CD4-positive, CD25-positive, alpha-beta regulatory T cell (primary cell): Measurements from ENCODE around the gene GALNT13. TPM values are rescaled to one million over a fixed set of nuclear protein-coding genes. Genes with fewer than 3 reads are reported as not detected.
"Not testable (repeated sequence)": the region's sequence is repeated elsewhere in the genome, so short reads cannot be mapped to it uniquely, and the experiment has no call there.

Experiments used
- ATAC-seq, 2 donors: fragments of 150-1000 bp; cut with Tn5 transposase; one replicate each; pipeline ENCODE4 v1.10.0; 2021; ENCODE audit warnings: low read depth in 2 of 2, moderate number of reproducible peaks in 2 of 2, moderate library complexity in 1 of 2
- DNase-seq, 3 donors: peaks; one replicate each; pipeline versions ENCODE4 v3.0.0 to v3.0.0-alpha.2; 2012 to 2022; ENCODE audit warnings: mixed read lengths in 1 of 3
- H3K27ac ChIP-seq: one replicate; pipeline ENCODE4 v1.7.0; 2013; ENCODE audit warnings: mild to moderate bottlenecking, low read length; ENCODE audit not compliant: insufficient read depth, poor library complexity, severe bottlenecking
- H3K27me3 ChIP-seq: one replicate; pipeline ENCODE4 v1.7.0; 2013; ENCODE audit warnings: low read length; ENCODE audit not compliant: control insufficient read depth, insufficient read depth
- H3K36me3 ChIP-seq: one replicate; pipeline ENCODE4 v1.7.0; 2013; ENCODE audit warnings: mild to moderate bottlenecking, low read length, moderate library complexity; ENCODE audit not compliant: control insufficient read depth, insufficient read depth
- H3K4me1 ChIP-seq: 2 replicates; pipeline ENCODE4 v1.7.0; 2013; ENCODE audit warnings: mild to moderate bottlenecking, low read length; ENCODE audit not compliant: insufficient read depth, control insufficient read depth, poor library complexity, severe bottlenecking
- H3K4me3 ChIP-seq: one replicate; pipeline ENCODE4 v1.7.0; 2013; ENCODE audit warnings: low read depth, mild to moderate bottlenecking, low read length, moderate library complexity
- H3K9me3 ChIP-seq, 2 experiments: 1 replicate in 1 of 2; 2 replicates in 1 of 2; pipeline ENCODE4 v1.7.0; 2013; ENCODE audit warnings: low read length in 2 of 2, mild to moderate bottlenecking in 1 of 2, moderate library complexity in 1 of 2; ENCODE audit not compliant: control insufficient read depth in 2 of 2
- H3K27ac Mint-ChIP-seq, 3 donors: one replicate each; pipeline ENCODE4 v1.8.0; 2020 to 2022; ENCODE audit warnings: mild to moderate bottlenecking in 3 of 3, mixed read lengths in 3 of 3, moderate library complexity in 2 of 3
- H3K27me3 Mint-ChIP-seq: one replicate; pipeline ENCODE4 v1.8.0; 2022; ENCODE audit warnings: mild to moderate bottlenecking, mixed read lengths
- H3K36me3 Mint-ChIP-seq: one replicate; pipeline ENCODE4 v1.8.0; 2020; ENCODE audit warnings: mixed read lengths
- H3K4me1 Mint-ChIP-seq, 4 donors: one replicate each; pipeline ENCODE4 v1.8.0; 2020 to 2022; ENCODE audit warnings: mixed read lengths in 4 of 4, mild to moderate bottlenecking in 1 of 4
- H3K4me3 Mint-ChIP-seq, 4 donors: one replicate each; pipeline ENCODE4 v1.8.0; 2020 to 2022; ENCODE audit warnings: mild to moderate bottlenecking in 4 of 4, mixed read lengths in 4 of 4, moderate library complexity in 3 of 4
- H3K9me3 Mint-ChIP-seq, 7 donors: one replicate each; pipeline ENCODE4 v1.8.0; 2020 to 2022; ENCODE audit warnings: mixed read lengths in 7 of 7, mild to moderate bottlenecking in 3 of 7, moderate library complexity in 2 of 7
- polyA plus RNA-seq, 4 donors: library from polyadenylated mRNA; unstranded; fragments of 300-500 nt; fragmentation: Illumina TruSeq; gene quantifications; one replicate each; pipeline ENCODE4 v1.2.3, GENCODE V29; 2021
- total RNA-seq: library from RNA; stranded (reverse); gene quantifications from one replicate; pipeline ENCODE4 v1.2.3, GENCODE V29; 2022

The GALNT13 gene
- total and polyA plus RNA-seq, 5 donors from 2014 or later, result 0.09 TPM; not detected in 4

DNA sequence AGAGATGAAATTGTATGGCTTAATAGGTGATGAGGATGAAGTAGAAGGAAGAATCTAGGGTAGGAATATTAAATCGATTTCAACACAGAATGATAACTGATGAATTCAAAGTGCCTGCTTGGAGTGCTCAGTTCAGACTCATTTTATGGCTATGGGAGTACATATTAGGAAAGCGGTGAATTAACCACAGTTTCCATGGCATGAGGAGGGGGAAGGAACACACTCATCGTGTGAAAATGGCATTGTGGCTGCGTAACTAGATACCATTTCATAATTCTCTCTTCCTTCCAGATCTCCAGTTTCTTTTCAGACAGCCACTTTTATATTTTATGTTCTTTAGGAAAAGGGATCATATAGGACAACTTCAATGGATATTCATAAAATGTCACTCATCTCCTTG lies 594.5 kb downstream of the GALNT13 start:
- H3K4me1 Mint-ChIP-seq, result no peaks in the 10 kb centered on the region
- H3K4me1 ChIP-seq, result no peaks in the 10 kb centered on the region
- no peak overlapping the region for H3K27ac ChIP-seq
- DNase-seq (no peak), ATAC-seq (no peak)
- no peaks in the 10 kb centered on the region for H3K27me3 ChIP-seq
- no peak overlapping the region for H3K4me3 ChIP-seq
- no peak overlapping the region for H3K27ac Mint-ChIP-seq
- peaks cover 3 to 12% (median 8%) of the 10 kb centered on the region in 7 donors for H3K9me3 Mint-ChIP-seq
- H3K4me3 Mint-ChIP-seq, result no peak overlapping the region
- H3K36me3 Mint-ChIP-seq, result no peaks in the 10 kb centered on the region
- no peaks in the 10 kb centered on the region for H3K36me3 ChIP-seq
- no peaks in the 10 kb centered on the region for H3K27me3 Mint-ChIP-seq
- H3K9me3 ChIP-seq, result no peaks in the 10 kb centered on the region

DNA sequence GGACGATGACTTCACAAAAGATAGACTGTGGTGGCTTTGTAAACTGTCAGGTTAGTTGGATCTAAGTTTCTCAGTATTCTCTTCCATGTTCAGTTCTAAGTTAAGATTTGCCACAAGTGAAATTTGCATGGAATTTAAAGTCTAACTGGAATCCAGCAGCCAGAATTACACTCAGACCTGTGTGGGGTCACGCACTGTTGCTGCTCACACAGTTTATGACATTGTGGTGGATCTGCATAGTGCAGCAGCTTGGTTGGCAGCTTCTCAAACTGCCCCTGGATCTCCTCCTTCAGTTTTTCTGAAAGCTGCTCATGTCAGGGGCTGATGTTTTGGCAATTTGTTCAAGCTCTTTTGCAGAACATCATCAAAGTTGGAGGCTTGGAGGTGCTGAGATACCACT lies 598.7 kb downstream of the GALNT13 start:
- DNase-seq (no peak), ATAC-seq (no peak)
- H3K9me3 ChIP-seq, result no peaks in the 10 kb centered on the region
- no peak overlapping the region for H3K27ac Mint-ChIP-seq
- H3K27me3 ChIP-seq, result no peaks in the 10 kb centered on the region
- no peaks in the 10 kb centered on the region for H3K4me1 Mint-ChIP-seq
- no peak overlapping the region for H3K4me3 Mint-ChIP-seq
- no peaks in the 10 kb centered on the region for H3K4me1 ChIP-seq
- H3K9me3 Mint-ChIP-seq, result peaks cover 3 to 8% (median 6%) of the 10 kb centered on the region in 7 donors
- no peak overlapping the region for H3K27ac ChIP-seq
- H3K4me3 ChIP-seq, result no peak overlapping the region
- no peaks in the 10 kb centered on the region for H3K36me3 Mint-ChIP-seq
- no peaks in the 10 kb centered on the region for H3K27me3 Mint-ChIP-seq
- H3K36me3 ChIP-seq, result no peaks in the 10 kb centered on the region

GRCh38 chr2:154471492-154471891 lies 599.8 kb downstream of the GALNT13 start:
- H3K36me3 ChIP-seq, H3K27me3 ChIP-seq, H3K4me1 ChIP-seq, H3K27me3 Mint-ChIP-seq, ATAC-seq, H3K36me3 Mint-ChIP-seq, DNase-seq, H3K27ac ChIP-seq, H3K4me3 Mint-ChIP-seq, H3K4me1 Mint-ChIP-seq, H3K27ac Mint-ChIP-seq, H3K9me3 ChIP-seq, H3K9me3 Mint-ChIP-seq, H3K4me3 ChIP-seq: not testable (repeated sequence)

- Histone ChIP-seq H3K4me1 (no peaks in the 10 kb centered on the region), H3K4me3 (no peak overlapping the region), H3K36me3 (no peaks in the 10 kb centered on the region), H3K27me3 (no peaks in the 10 kb centered on the region), H3K27ac (no peak overlapping the region), H3K9me3 (no peaks in the 10 kb centered on the region)
- Mint-ChIP-seq H3K9me3 (peaks cover 0 to 7% (median 6%) of the 10 kb centered on the region in 7 donors), H3K27ac (no peak overlapping the region), H3K4me1 (no peaks in the 10 kb centered on the region), H3K4me3 (no peak overlapping the region), H3K36me3 (no peaks in the 10 kb centered on the region), H3K27me3 (no peaks in the 10 kb centered on the region)
- DNase-seq (no peak), ATAC-seq (no peak)
Measured at GRCh38 chr2:154477319-154477718, 605.6 kb downstream of the GALNT13 start.

GRCh38 chr2:154480521-154480920 lies 608.8 kb downstream of the GALNT13 start:
- no peaks in the 10 kb centered on the region for H3K36me3 ChIP-seq
- no peaks in the 10 kb centered on the region for H3K9me3 ChIP-seq
- Mint-ChIP-seq H3K27ac (no peak overlapping the region), H3K4me3 (no peak overlapping the region), H3K27me3 (no peaks in the 10 kb centered on the region), H3K9me3 (peaks cover 0 to 7% (median 6%) of the 10 kb centered on the region in 7 donors), H3K4me1 (no peaks in the 10 kb centered on the region), H3K36me3 (no peaks in the 10 kb centered on the region)
- DNase-seq, result no peak
- H3K27ac ChIP-seq, result no peak overlapping the region
- H3K4me1 ChIP-seq, result no peaks in the 10 kb centered on the region
- ATAC-seq, result no peak
- H3K27me3 ChIP-seq, result no peaks in the 10 kb centered on the region
- H3K4me3 ChIP-seq, result no peak overlapping the region

- no peak overlapping the region for H3K27ac ChIP-seq
- no peak for DNase-seq
- no peaks in the 10 kb centered on the region for H3K4me1 ChIP-seq
- H3K36me3 Mint-ChIP-seq, result no peaks in the 10 kb centered on the region
- H3K4me3 ChIP-seq, result no peak overlapping the region
- H3K4me1 Mint-ChIP-seq, result no peaks in the 10 kb centered on the region
- ATAC-seq, result no peak
- no peak overlapping the region for H3K27ac Mint-ChIP-seq
- no peaks in the 10 kb centered on the region for H3K27me3 Mint-ChIP-seq
- H3K9me3 Mint-ChIP-seq, result peaks cover 0 to 7% (median 6%) of the 10 kb centered on the region in 7 donors
- no peak overlapping the region for H3K4me3 Mint-ChIP-seq
- no peaks in the 10 kb centered on the region for H3K27me3 ChIP-seq
- no peaks in the 10 kb centered on the region for H3K36me3 ChIP-seq
- no peaks in the 10 kb centered on the region for H3K9me3 ChIP-seq
Measured at GRCh38 chr2:154481336-154481735, 609.6 kb downstream of the GALNT13 start.

DNA sequence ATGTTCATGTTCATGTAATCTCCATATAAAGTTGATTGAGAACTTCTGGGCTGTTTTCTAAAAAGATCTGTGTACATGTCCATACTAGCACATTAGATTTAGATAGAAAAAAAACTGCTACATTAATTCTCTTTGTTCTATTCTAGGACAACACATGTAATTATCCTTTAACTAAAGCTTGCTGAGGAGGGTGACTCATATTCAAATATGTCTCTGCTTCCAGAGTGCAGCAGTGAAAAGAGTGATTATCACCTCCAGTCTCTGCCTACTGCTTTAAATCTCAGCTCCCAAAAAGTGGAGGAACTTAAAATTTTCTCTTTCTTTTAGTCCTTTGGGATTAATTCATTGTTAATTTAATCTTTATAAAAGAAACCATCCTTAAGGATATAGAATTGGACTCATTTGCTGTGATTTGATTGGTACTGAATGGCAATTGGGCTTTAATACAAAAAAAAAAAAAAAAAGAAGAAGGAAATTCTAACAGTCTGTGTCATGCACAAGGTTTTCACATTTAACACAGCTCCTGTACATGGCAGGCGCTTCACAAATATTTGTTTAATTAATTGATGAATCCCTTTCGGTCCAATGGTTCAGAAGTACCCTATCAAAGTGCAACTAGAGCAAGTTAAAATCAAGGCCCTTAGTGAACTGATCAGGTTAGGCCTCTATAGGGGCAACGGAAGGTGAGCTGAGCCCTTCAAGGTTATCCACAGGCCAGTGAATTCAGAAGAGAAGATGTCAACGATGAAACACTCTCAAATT lies 612.8 kb downstream of the GALNT13 start:
- Histone ChIP-seq H3K27me3 (no peaks in the 10 kb centered on the region), H3K27ac (no peak overlapping the region), H3K36me3 (no peaks in the 10 kb centered on the region), H3K4me1 (no peaks in the 10 kb centered on the region), H3K4me3 (no peak overlapping the region), H3K9me3 (no peaks in the 10 kb centered on the region)
- Mint-ChIP-seq H3K9me3 (peaks cover 0 to 6% (median 3%) of the 10 kb centered on the region in 7 donors), H3K4me1 (no peaks in the 10 kb centered on the region), H3K27ac (no peak overlapping the region), H3K36me3 (no peaks in the 10 kb centered on the region), H3K4me3 (no peak overlapping the region), H3K27me3 (no peaks in the 10 kb centered on the region)
- DNase-seq (no peak), ATAC-seq (no peak)

DNA sequence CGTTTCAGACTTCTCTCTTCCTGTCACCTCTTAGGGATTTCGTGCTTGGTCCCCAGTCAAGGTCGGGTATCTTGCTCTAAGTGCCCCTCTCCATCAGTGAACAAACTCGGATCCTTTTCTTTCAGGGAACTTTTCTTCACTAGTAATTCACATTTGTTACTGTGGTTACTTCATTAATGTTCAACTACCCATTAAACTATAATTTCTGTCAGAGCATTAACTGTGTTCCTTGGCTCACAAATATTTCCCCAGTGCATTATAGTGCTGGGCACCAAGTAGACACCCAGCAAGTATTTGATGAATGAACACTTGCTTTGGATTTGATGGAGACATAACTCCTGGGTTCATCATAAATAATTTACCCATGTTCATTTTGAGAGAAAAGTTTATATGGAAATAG lies 617.1 kb downstream of the GALNT13 start:
- DNase-seq (no peak), ATAC-seq (no peak)
- Mint-ChIP-seq H3K27ac (no peak overlapping the region), H3K4me1 (no peaks in the 10 kb centered on the region), H3K4me3 (no peak overlapping the region), H3K36me3 (no peaks in the 10 kb centered on the region), H3K27me3 (no peaks in the 10 kb centered on the region), H3K9me3 (peaks cover 0 to 8% (median 5%) of the 10 kb centered on the region in 7 donors)
- no peaks in the 10 kb centered on the region for H3K36me3 ChIP-seq
- no peak overlapping the region for H3K4me3 ChIP-seq
- H3K4me1 ChIP-seq, result no peaks in the 10 kb centered on the region
- no peaks in the 10 kb centered on the region for H3K27me3 ChIP-seq
- H3K27ac ChIP-seq, result no peak overlapping the region
- H3K9me3 ChIP-seq, result no peaks in the 10 kb centered on the region
